ENCODE measurements around the gene LRRIQ3.
A peak's percentile ranks its signal among the peaks of the same experiment; 100 is the strongest.
"Not testable (repeated sequence)": the region's sequence is repeated elsewhere in the genome, so short reads cannot be mapped to it uniquely, and the experiment has no call there.

The LRRIQ3 gene

DNA sequence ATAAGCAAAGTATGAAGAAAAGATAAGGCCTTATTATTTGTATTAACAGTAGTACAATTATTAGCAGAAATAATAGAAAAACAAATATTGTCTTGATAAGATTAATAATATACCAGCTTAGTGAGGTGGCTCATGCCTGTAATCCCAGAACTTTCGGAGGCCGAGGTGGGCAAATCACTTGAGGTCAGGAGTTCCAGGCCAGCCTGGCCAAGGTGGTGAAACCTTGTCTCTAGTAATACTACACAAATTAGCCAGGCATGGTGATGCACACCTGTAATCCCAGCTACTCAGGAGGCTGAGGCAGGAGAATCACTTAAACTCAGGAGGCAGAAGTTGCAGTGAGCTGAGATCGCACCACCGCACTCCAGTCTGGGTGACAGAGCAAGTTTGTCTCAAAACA is 80.6 kb downstream of the LRRIQ3 start:
- not testable (repeated sequence) for DNase-seq

DNA sequence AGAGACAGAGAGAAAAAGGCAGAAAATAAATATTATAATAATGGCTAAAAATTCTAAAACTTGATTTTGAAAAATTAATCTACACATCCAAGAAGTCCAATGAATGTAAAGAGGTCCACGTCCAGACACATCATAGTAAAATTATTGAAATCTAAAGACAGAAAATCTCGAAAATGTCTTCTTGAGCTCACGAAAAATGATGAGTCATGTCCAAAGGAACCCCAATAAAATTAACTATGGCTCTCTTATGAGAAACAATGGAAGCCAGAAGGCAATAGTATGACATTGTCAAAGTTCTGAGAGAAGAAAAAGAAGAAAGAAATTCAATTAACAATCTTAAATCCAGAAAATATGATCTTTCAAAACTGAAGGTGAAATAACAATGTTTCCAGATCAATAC is 84.6 kb downstream of the LRRIQ3 start:
- DNase-seq = no peak

DNA sequence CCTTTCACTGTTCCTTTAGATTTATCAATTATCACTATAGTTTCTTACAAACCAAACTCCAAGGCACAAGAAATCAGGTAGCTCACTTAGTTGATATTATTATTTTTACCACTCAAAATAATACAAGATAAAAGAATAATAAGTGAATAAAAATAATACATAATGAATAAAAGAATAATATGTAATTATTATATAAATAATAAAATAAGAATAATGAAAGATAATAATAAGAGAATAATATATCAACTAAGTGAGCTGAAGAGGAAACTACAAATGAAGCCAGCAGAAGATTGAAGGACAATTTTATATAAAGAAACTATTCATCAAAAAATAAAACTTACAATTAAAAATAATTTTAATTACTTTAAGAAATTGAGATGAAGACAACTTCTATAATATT is 90.6 kb downstream of the LRRIQ3 start:
- DNase-seq = no peak

DNA sequence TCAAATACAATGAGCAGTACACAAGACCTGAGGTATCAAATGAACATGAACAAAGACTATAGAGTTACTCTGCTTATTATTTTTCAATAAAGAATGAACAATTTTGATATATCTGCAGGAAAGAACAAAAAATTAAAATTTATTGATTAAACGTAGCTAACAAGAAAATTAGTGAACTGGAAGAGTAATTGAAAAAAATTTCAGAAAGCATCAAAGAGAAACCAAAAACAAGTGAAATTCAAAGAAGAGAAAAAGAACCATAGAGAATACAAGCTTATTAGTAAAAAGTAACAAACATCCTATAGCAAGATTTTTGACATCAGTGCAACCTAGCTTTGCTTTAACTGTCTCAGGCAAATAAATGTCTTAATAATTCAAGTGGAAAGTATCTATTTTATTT is 106.6 kb downstream of the LRRIQ3 start:
- DNase-seq = no peak

DNA sequence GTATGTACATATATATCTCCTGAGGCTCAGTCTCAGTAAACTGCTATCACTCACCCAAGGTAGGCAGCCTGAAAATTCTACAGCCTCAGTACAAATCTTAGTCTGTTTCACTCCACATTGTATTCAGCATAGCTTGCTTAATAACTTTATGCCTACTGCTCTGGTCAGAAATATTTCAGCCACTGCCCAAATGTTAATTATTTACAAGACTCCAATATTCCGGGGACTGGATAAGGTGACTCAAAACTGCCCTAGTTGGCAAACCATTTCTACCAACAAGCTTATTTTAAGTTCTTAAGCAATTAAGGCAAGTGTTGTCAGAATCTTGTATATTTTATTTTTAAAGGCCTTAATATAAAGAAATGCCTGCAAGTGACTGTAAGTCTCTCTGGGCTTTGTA is 114.8 kb downstream of the LRRIQ3 start:
- no peak for DNase-seq

DNA sequence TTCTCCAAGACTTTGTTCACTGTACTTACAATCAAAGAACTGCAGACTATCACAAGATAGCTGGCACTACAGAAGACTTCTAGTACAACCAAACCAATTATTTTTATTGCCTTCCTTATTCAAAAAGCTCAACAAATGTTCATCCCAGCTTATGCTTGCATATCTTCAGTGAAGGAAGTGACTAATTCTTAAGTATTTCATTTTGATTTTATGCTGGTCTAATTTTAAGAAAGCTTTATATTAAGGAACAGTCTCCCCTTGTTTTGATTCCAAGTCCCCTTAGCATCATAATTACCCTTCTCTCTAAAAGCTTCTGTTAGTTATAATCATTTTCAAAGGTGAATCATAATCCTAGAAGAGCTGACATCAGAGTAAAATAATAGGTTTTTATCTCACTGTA is 132.9 kb downstream of the LRRIQ3 start:
- peak in 1 of 51 donors; percentile 2 for DNase-seq

DNA sequence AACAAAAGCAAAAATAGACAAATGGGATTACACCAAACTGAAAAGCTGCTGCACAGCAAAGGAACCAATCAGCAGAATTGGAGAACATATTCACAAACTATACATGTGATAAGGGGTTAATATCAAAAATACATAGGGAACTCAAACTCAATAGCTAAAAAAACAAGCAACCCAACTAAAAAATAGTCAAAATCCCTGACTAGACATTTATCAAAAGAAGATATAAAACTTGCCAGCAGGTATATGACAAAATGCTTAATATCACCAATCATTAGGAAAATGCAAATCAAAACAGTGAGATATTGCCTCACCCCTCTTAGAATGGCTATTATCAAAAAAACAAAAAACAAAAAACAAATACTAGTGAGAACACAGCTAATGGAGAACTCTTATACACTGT is 140.3 kb downstream of the LRRIQ3 start:
- DNase-seq = no peak

DNA sequence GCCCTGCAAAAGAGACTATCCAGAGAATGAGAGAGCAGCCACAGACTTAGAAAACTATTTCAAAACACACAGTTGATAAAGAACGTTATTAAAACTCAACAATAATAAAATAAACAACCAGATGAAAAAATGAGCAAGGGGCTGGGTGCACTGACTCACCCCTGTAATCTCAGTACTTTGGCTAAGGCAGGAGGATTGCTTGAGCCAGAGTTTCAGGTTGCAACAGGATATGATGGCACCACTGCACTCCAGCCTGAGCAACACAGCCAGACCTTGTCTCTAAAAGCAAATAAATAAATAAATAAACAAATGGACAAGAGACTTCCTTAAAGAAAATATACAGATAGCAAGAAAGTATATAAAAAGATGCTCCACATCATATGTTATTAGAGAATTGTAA is 144.6 kb downstream of the LRRIQ3 start:
- DNase-seq = no peak

DNA sequence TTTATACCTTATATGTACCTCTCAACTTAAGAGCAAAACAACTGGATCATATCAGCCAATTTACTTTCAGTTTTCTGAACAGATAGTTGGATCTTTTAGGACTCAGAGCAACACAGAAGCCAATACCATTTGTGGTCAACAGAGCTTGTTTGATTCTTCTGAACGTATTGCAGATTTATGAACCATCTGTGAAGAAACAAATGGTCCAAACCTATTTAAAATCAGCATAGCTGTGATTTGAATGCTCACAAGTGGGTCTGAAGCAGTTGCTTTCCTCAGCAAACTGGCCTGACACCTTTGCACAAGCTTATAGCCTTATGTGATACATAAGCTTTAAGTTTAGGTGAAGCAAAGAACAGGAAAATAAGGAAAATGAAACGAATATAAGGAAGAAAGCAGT is 147.6 kb downstream of the LRRIQ3 start:
- no peak for DNase-seq

DNA sequence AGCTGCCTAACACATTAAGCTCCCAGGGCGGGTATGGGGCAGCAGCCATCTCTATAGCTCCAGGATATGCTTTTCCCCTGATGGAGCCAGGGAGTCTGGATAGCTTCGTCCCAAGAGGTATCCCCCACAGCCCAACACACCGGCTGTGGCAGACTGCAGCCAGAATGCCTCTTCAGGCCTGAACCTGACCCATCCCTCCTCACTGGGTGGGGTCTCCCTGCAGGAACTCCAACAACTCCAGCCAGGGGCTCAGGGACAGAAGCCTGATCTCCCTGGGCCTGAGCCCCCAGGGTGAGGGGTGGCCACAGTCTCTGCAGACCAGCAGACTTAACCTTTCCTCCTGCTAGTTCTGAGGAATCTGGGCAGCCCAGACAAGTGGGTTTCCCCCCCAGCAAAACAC is 159.9 kb downstream of the LRRIQ3 start:
- no peak for DNase-seq

DNA sequence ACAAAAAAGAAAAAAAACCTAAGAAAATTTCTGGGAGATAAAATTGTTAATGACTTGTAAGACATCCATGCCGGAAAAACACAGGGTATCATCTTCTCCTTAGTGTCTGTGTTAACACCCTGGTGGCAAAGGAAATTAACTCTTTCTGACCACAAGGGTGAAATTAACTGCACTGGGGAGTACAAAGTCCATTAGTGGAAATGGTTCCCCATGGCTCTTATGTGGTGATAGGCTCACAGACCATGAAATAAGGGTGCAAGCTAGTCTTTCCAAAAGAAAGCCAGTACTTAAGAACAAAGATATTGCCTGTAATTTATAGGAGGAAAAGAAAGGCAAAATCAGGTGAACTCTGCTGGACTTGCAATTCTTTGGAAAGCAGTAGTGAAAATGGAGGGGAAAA is 185.4 kb downstream of the LRRIQ3 start:
- no peak for DNase-seq

DNA sequence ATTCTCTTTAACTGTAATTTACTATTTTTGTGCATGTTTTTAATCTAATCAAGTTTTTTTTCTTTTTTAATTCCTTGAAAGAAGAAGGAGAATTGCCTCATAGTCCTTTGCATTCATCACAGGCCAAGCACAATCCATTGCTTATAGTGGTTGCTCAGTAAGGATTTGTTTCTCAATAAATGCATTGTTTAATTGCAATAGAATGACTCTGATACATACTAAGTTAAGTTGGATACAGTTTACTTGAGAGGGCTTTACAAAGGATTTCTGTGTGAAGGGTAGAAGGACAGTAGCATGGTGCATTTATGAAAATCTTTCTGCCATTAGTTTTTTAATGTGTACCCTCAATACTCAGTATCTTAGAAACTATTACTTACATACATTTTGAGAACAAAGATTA is 186.2 kb downstream of the LRRIQ3 start:
- no peak for DNase-seq

DNA sequence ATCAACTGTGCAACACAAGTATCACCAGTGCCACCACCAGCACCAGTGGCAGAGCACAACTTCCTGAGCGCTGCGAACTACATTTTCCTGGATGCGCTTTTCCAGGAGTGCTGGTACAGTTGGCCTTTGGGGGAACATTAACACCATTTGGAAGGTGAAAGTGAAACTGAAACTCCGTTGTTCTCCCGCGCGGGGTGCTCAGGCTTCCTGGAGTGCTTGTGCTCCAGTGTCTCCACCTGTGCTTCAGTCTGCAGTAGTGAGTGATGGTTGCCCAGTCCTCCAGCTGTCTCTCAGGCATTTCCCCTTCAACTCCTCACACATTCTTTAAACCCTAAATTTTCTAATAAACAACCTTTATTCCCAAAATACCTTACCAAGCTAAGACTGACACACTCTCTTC is 187.8 kb downstream of the LRRIQ3 start:
- no peak for DNase-seq

DNA sequence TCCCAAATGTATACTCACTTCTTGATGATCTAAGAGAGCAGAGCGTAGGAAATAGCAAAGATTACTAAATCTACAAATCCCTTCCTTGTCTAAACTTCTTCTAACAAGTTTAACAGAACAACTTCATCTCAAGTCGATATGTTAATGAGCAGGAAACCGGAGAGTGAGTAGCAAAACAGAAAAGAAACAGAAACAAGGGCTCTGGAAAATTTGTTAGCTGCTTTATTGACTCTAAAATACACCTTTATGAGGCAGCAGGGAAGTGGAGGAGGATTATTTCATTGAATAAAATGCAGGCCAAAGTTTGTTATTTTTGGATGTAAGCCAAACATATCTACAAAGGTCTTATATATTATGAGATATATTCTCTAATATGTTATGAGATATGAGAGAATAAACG is 192.4 kb downstream of the LRRIQ3 start:
- DNase-seq = no peak

DNA sequence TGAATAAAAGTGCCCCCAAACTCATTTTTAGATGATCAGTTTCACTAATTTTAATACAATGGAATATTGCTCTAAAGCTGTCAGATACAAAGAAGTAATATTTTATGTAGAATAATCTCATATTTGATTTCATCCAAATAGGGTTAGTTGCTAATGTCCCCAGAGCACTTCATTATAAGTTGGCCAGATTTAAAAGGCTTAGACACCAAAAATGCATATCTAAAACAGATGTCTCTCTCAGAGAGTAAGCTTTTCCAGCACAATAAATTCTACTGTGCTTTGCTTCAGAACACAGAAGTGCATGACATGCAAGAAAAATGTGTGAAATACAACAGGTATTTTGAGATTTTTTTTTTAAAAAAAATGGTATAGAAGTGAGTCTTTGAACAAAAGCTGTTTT is 194.2 kb downstream of the LRRIQ3 start:
- DNase-seq = no peak

DNA sequence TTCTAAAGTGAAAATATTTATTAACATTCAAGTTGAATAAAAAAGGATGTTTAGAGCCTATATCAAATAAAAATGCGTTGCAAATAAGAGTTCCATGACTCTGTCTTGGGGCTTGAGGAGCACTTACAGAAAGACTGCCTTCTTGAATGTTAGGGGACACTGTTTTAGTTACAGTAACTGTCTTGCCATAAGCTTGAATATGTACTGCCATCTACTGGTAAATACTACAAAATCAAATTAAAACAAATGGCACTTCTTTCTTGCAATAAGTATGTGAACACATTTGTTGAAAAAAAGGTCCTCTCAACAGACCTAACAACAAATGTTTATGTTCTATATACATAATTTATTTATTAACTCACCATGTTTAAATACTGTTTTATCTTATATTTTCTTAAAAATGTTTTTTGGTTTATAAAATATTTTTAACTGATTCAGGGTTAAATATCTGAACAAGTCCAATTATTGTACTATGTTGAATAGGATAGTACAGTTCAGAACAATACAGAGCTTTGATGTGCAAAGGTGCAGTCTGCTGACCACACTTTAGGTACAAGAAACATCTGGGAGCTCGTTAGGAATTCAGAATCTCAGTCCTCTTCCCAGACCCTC is 199.5 kb downstream of the LRRIQ3 start:
- peak in 1 of 51 donors; percentile 13 for DNase-seq

DNA sequence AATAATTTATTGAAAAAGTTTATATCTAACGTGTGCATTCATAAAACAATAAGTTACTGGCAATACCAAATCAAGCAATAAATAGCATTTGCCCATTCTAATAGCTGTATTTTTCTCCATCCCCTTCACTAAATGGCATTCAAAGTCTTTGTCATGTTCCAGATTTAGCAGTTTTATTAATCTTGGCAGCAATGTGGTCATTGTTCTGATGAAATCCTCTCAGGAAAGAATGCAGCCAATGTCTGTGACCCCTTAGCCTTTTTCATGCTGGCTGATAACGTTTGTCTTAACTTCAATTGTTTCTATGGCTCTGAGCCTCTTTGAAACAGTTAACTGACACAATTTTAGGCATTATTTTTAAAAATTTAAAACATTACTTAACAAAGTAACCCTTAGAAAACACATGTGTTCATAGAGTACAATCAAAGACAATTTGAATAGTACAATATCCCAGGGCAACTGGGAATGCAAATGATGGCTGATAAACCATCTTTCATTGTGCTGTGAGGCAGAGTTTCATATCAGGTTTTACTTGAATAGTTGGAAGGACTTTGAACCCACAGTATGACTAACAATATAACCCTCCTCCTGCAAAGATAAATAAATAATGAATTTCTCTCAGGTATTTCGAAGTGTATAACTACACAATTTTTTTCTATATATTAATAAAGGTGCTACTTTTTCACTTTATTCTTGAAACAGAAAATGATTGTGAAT is 217.5 kb downstream of the LRRIQ3 start:
- peak in 1 of 51 donors; percentile 12 for DNase-seq

DNA sequence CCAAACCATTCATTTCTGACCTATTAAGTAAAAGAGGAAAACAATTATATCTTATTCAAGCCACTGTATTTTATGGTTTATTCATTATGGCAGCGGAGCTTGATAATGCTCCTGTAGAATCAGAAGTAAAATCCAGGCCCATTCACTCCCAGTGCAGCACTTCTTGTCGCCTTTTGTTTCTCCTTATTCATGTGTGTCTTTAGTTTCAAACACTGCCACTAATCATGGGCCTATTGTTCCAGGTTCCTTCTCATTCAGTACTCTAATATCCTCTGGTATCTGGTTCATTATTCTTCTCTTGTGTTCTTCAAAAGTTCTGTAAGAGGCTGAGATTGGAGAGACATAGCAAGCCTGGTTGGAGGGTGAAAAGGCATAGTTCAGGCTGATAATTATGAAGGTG is 218.3 kb downstream of the LRRIQ3 start:
- no peak for DNase-seq

DNA sequence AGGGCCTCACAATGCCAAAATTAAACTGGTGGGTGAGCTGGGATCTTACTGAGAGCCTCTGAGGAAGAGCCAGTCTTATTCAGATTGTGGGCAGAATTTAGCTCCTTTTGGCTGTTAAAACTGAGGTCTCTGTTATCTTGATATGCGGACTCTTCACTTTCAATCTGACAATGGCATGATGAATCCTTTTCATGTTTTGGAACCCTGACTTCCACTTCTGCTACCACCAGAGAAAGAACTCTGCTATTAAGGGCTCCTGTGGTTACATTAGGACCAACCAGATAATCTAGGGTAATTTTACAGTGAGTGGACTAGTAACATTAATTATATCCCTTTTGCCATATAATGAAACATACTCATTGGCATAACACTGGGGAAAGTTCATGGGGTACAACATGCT is 219.0 kb downstream of the LRRIQ3 start:
- no peak for DNase-seq

Measured in hypothalamus (tissue), 51 donors.